HEK293 (cell line): ENCODE results near the gene TTC13.

Experiments
- CTCF ChIA-PET: fragments of 350-600 bp; formaldehyde crosslinking; extraction: SDS; loops from one replicate; lab custom pipeline; 2021; ENCODE audit warnings: antibody characterized with exemption; lab: Yijun Ruan, JAX
- POLR2A ChIA-PET: fragments of 300-600 bp; formaldehyde crosslinking; extraction: SDS; loops from one replicate; lab custom pipeline; 2020; ENCODE audit warnings: antibody characterized with exemption, inconsistent platforms; lab: Yijun Ruan, JAX
- H3K27ac ChIP-seq: fragments of 200-500 bp; sonication (Bioruptor generic); 2 replicates; pipeline ENCODE4 v1.5.1; 2014; ENCODE audit warnings: low read depth, low read length, control low read depth, inconsistent platforms; ENCODE audit errors: extremely low read depth
- H3K36me3 ChIP-seq, 2 experiments: fragments of 200-500 bp in 1 of 2; sonication (Bioruptor generic) in 1 of 2; 1 replicate in 1 of 2; 2 replicates in 1 of 2; pipeline ENCODE4 v1.5.1; 2014 to 2017; ENCODE audit warnings: inconsistent platforms in 2 of 2, low read length in 2 of 2; ENCODE audit not compliant: control insufficient read depth in 2 of 2, insufficient read depth in 1 of 2
- H3K4me1 ChIP-seq: fragments of 200-500 bp; sonication (Bioruptor generic); 2 replicates; pipeline ENCODE4 v1.5.1; 2014; ENCODE audit warnings: mild to moderate bottlenecking, low read length, inconsistent platforms; ENCODE audit not compliant: control insufficient read depth, insufficient read depth
- H3K4me3 ChIP-seq: 2 replicates; pipeline ENCODE4 v1.5.1; 2011; ENCODE audit warnings: low read depth, mild to moderate bottlenecking, control low read depth, low read length, moderate library complexity
- H3K9me3 ChIP-seq: fragments of 200-500 bp; sonication (Bioruptor generic); 2 replicates; pipeline ENCODE4 v1.5.1; 2014; ENCODE audit warnings: low read depth, low read length, inconsistent platforms; ENCODE audit not compliant: control insufficient read depth, insufficient read depth
- FEZF1 ChIP-seq: fragments of 450-650 bp; formaldehyde crosslinking; IDR thresholded peaks from 2 replicates; pipeline ENCODE4 v1.5.1; 2016; ENCODE audit warnings: missing biosample characterization, missing genetic modification characterization
- GLI2 ChIP-seq: fragments of 450-650 bp; formaldehyde crosslinking; IDR thresholded peaks from 2 replicates; pipeline ENCODE4; 2017; ENCODE audit warnings: missing biosample characterization, missing genetic modification characterization, low read depth, borderline replicate concordance
- IKZF3 ChIP-seq: fragments of 450-650 bp; IDR thresholded peaks from 2 replicates; pipeline ENCODE4 v1.5.0; 2018; ENCODE audit warnings: missing biosample characterization, mild to moderate bottlenecking, missing genetic modification characterization, moderate library complexity
- PRDM1 ChIP-seq: fragments of 450-650 bp; formaldehyde crosslinking; IDR thresholded peaks from 2 replicates; pipeline ENCODE4; 2016; ENCODE audit warnings: missing biosample characterization, missing genetic modification characterization
- RBAK ChIP-seq: fragments of 450-650 bp; formaldehyde crosslinking; IDR thresholded peaks from 2 replicates; pipeline ENCODE4 v1.5.1; 2016; ENCODE audit warnings: missing biosample characterization, missing genetic modification characterization
- YY2 ChIP-seq: fragments of 450-650 bp; formaldehyde crosslinking; IDR thresholded peaks from 2 replicates; pipeline ENCODE4 v1.5.1; 2016; ENCODE audit warnings: missing biosample characterization, missing genetic modification characterization
- ZBTB1 ChIP-seq: fragments of 450-650 bp; formaldehyde crosslinking; IDR thresholded peaks from 2 replicates; pipeline ENCODE4 v1.5.1; 2016; ENCODE audit warnings: missing biosample characterization, missing genetic modification characterization
- ZBTB17 ChIP-seq: fragments of 450-650 bp; formaldehyde crosslinking; IDR thresholded peaks from 2 replicates; pipeline ENCODE4 v1.5.1; 2016; ENCODE audit warnings: missing biosample characterization, missing genetic modification characterization
- ZBTB20 ChIP-seq: fragments of 450-650 bp; formaldehyde crosslinking; IDR thresholded peaks from 2 replicates; pipeline ENCODE4 v1.5.1; 2016; ENCODE audit warnings: missing biosample characterization, missing genetic modification characterization
- ZFP41 ChIP-seq: fragments of 450-650 bp; formaldehyde crosslinking; IDR thresholded peaks from 2 replicates; pipeline ENCODE4 v1.5.1; 2016; ENCODE audit warnings: missing biosample characterization, missing genetic modification characterization, borderline replicate concordance
- ZIC2 ChIP-seq: fragments of 450-650 bp; formaldehyde crosslinking; IDR thresholded peaks from 2 replicates; pipeline ENCODE4 v1.5.1; 2016; ENCODE audit warnings: missing biosample characterization, missing genetic modification characterization
- ZNF157 ChIP-seq: fragments of 450-650 bp; formaldehyde crosslinking; IDR thresholded peaks from 2 replicates; pipeline ENCODE4 v1.5.1; 2016; ENCODE audit warnings: missing biosample characterization, missing genetic modification characterization
- ZNF266 ChIP-seq: fragments of 450-650 bp; formaldehyde crosslinking; IDR thresholded peaks from 2 replicates; pipeline ENCODE4 v1.5.1; 2016; ENCODE audit warnings: missing biosample characterization, missing genetic modification characterization, low read depth
- ZNF404 ChIP-seq: fragments of 450-650 bp; formaldehyde crosslinking; IDR thresholded peaks from 2 replicates; pipeline ENCODE4 v1.5.1; 2017; ENCODE audit warnings: missing biosample characterization, missing genetic modification characterization
- ZNF596 ChIP-seq: fragments of 450-650 bp; IDR thresholded peaks from 2 replicates; pipeline ENCODE4 v1.5.0; 2018; ENCODE audit warnings: missing biosample characterization, mild to moderate bottlenecking, missing genetic modification characterization, moderate library complexity
- ZNF629 ChIP-seq: fragments of 450-650 bp; formaldehyde crosslinking; IDR thresholded peaks from 2 replicates; pipeline ENCODE4 v1.5.1; 2017; ENCODE audit warnings: missing biosample characterization, missing genetic modification characterization
- ZNF654 ChIP-seq: fragments of 450-650 bp; formaldehyde crosslinking; IDR thresholded peaks from 2 replicates; pipeline ENCODE4 v1.5.1; 2016; ENCODE audit warnings: low read depth, missing biosample characterization, missing genetic modification characterization
- ZNF670 ChIP-seq: fragments of 450-650 bp; formaldehyde crosslinking; IDR thresholded peaks from 2 replicates; pipeline ENCODE4 v1.5.1; 2016; ENCODE audit warnings: missing biosample characterization, missing genetic modification characterization, low read depth
- ZNF701 ChIP-seq: fragments of 450-650 bp; formaldehyde crosslinking; IDR thresholded peaks from 2 replicates; pipeline ENCODE4 v1.5.1; 2016; ENCODE audit warnings: missing biosample characterization, missing genetic modification characterization
- ZNF777 ChIP-seq: fragments of 450-650 bp; formaldehyde crosslinking; IDR thresholded peaks from 2 replicates; pipeline ENCODE4 v1.5.1; 2017; ENCODE audit warnings: missing biosample characterization, missing genetic modification characterization, borderline replicate concordance
- TF ChIP-seq, protein P1 (sequence below): fragments of 450-650 bp; formaldehyde crosslinking; IDR thresholded peaks from 2 replicates; pipeline ENCODE4 v1.5.1; 2016; ENCODE audit warnings: missing biosample characterization, missing genetic modification characterization
- TF ChIP-seq, protein P2 (sequence below): fragments of 450-650 bp; formaldehyde crosslinking; IDR thresholded peaks from 2 replicates; pipeline ENCODE4 v1.5.1; 2016; ENCODE audit warnings: missing biosample characterization, missing genetic modification characterization
- TF ChIP-seq, protein P3 (sequence below): fragments of 450-650 bp; formaldehyde crosslinking; optimal IDR thresholded peaks from 2 replicates; pipeline ENCODE3; 2016; ENCODE audit warnings: missing biosample characterization, mild to moderate bottlenecking, missing genetic modification characterization
- TF ChIP-seq, protein P4 (sequence below): fragments of 450-650 bp; formaldehyde crosslinking; IDR thresholded peaks from 2 replicates; pipeline ENCODE4 v1.5.1; 2016; ENCODE audit warnings: missing biosample characterization, missing genetic modification characterization

Gene TTC13

DNA sequence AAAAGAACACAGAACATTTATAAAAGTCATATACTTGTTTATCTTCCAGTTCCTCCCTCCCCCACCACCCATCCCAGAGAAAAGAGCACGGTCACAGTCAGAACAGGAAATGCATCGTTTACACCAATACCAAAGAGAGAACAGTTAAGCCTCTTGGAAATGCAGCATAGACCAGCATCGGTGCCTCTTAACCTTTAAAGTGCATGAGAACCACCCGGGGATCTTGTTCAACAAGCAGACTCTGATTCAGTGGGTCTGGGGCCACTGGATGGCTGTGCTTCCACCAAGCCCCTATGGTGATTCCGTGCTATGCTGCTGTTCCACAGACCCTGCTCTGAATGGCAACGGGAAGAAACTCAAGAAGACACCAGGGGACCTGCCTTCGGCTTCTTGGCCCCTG lies 42.2 kb upstream of the TTC13 start:
- H3K4me3 ChIP-seq = no peak overlapping the region
- no peak overlapping the region for H3K27ac ChIP-seq
- no peaks in the 10 kb centered on the region for H3K9me3 ChIP-seq
- CTCF ChIA-PET = no interaction called here
- H3K4me1 ChIP-seq = no peaks in the 10 kb centered on the region
- POLR2A ChIA-PET = no interaction called here
- TF ChIP-seq ZBTB17 (tag by site-specific recombination) (no peak), ZNF266 (no peak), ZNF404 (tag by site-specific recombination) (no peak), ZNF701 (no peak), ZFP41 (tag by site-specific recombination) (no peak), YY2 (tag by site-specific recombination) (no peak), ZNF777 (tag by site-specific recombination) (no peak)
- peaks cover 5 to 47% of the 10 kb centered on the region in 2 experiments; a peak in 2 of 3 replicates for H3K36me3 ChIP-seq

DNA sequence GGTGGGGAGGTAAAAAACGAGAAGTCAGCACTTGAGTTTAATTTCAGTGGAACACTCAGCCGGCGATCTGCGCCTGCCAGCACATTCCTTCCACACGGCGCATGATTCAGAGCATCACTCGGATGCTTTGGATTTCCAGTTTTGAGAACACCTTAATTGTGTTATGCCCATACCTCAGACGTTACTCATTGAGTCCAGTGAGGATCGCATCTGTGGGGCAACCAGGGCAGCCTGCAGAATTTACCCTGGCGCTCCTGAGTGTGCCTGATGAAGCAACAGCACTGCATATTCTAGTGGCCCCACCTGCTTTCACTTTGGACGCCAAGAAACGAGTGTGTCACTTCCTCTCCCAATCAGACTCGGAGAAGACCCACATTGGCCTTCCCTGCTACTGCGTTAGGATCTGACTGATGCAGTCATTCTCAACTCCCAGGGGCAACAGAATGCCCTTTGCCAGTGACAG lies 41.5 kb upstream of the TTC13 start:
- no peak overlapping the region for H3K27ac ChIP-seq
- no peaks in the 10 kb centered on the region for H3K9me3 ChIP-seq
- no peak for TF ChIP-seq GLI2
- TF ChIP-seq ZBTB20 (tag by site-specific recombination) = no peak
- TF ChIP-seq PRDM1 (tag by site-specific recombination) = no peak
- no peak for TF ChIP-seq ZNF629
- TF ChIP-seq ZNF654 (tag by site-specific recombination) = no peak
- TF ChIP-seq IKZF3 (tag by site-specific recombination) = no peak
- no peak for TF ChIP-seq FEZF1 (tag by site-specific recombination)
- TF ChIP-seq, protein P1, sequence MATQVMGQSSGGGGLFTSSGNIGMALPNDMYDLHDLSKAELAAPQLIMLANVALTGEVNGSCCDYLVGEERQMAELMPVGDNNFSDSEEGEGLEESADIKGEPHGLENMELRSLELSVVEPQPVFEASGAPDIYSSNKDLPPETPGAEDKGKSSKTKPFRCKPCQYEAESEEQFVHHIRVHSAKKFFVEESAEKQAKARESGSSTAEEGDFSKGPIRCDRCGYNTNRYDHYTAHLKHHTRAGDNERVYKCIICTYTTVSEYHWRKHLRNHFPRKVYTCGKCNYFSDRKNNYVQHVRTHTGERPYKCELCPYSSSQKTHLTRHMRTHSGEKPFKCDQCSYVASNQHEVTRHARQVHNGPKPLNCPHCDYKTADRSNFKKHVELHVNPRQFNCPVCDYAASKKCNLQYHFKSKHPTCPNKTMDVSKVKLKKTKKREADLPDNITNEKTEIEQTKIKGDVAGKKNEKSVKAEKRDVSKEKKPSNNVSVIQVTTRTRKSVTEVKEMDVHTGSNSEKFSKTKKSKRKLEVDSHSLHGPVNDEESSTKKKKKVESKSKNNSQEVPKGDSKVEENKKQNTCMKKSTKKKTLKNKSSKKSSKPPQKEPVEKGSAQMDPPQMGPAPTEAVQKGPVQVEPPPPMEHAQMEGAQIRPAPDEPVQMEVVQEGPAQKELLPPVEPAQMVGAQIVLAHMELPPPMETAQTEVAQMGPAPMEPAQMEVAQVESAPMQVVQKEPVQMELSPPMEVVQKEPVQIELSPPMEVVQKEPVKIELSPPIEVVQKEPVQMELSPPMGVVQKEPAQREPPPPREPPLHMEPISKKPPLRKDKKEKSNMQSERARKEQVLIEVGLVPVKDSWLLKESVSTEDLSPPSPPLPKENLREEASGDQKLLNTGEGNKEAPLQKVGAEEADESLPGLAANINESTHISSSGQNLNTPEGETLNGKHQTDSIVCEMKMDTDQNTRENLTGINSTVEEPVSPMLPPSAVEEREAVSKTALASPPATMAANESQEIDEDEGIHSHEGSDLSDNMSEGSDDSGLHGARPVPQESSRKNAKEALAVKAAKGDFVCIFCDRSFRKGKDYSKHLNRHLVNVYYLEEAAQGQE (tag by site-specific recombination) = no peak
- TF ChIP-seq, protein P2, sequence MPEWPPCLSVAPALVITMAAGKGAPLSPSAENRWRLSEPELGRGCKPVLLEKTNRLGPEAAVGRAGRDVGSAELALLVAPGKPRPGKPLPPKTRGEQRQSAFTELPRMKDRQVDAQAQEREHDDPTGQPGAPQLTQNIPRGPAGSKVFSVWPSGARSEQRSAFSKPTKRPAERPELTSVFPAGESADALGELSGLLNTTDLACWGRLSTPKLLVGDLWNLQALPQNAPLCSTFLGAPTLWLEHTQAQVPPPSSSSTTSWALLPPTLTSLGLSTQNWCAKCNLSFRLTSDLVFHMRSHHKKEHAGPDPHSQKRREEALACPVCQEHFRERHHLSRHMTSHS (tag by site-specific recombination) = no peak
- no peak for TF ChIP-seq ZNF596 (tag by site-specific recombination)
- TF ChIP-seq, protein P3, sequence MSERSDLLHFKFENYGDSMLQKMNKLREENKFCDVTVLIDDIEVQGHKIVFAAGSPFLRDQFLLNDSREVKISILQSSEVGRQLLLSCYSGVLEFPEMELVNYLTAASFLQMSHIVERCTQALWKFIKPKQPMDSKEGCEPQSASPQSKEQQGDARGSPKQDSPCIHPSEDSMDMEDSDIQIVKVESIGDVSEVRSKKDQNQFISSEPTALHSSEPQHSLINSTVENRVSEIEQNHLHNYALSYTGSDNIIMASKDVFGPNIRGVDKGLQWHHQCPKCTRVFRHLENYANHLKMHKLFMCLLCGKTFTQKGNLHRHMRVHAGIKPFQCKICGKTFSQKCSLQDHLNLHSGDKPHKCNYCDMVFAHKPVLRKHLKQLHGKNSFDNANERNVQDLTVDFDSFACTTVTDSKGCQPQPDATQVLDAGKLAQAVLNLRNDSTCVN (tag by site-specific recombination) = no peak
- no peak for TF ChIP-seq ZNF670 (tag by site-specific recombination)
- TF ChIP-seq ZBTB17 (tag by site-specific recombination) = no peak
- TF ChIP-seq ZNF157 (tag by site-specific recombination) = no peak
- no peak for TF ChIP-seq ZBTB1 (tag by site-specific recombination)
- no peak for TF ChIP-seq ZIC2 (tag by site-specific recombination)
- TF ChIP-seq, protein P4, sequence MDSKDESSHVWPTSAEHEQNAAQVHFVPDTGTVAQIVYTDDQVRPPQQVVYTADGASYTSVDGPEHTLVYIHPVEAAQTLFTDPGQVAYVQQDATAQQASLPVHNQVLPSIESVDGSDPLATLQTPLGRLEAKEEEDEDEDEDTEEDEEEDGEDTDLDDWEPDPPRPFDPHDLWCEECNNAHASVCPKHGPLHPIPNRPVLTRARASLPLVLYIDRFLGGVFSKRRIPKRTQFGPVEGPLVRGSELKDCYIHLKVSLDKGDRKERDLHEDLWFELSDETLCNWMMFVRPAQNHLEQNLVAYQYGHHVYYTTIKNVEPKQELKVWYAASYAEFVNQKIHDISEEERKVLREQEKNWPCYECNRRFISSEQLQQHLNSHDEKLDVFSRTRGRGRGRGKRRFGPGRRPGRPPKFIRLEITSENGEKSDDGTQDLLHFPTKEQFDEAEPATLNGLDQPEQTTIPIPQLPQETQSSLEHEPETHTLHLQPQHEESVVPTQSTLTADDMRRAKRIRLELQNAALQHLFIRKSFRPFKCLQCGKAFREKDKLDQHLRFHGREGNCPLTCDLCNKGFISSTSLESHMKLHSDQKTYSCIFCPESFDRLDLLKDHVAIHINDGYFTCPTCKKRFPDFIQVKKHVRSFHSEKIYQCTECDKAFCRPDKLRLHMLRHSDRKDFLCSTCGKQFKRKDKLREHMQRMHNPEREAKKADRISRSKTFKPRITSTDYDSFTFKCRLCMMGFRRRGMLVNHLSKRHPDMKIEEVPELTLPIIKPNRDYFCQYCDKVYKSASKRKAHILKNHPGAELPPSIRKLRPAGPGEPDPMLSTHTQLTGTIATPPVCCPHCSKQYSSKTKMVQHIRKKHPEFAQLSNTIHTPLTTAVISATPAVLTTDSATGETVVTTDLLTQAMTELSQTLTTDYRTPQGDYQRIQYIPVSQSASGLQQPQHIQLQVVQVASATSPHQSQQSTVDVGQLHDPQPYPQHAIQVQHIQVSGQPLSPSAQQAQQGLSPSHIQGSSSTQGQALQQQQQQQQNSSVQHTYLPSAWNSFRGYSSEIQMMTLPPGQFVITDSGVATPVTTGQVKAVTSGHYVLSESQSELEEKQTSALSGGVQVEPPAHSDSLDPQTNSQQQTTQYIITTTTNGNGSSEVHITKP = no peak
- no peak for TF ChIP-seq RBAK (tag by site-specific recombination)
- H3K4me1 ChIP-seq = no peaks in the 10 kb centered on the region
- peaks cover 5 to 47% of the 10 kb centered on the region in 2 experiments; a peak in 2 of 3 replicates for H3K36me3 ChIP-seq
- ChIA-PET CTCF (interaction anchor here (0.5 kb wide), 1 partner anchor 102 kb away, joined by 3 read pairs; no protein-coding TSS in a partner anchor), POLR2A (no interaction called here)
- no peak overlapping the region for H3K4me3 ChIP-seq
